K562 (cell line): Measurements from ENCODE around the gene SLAMF8. TPM values are rescaled to one million over a fixed set of nuclear protein-coding genes. Genes with fewer than 3 reads are reported as not detected.

ENCODE experiments used
- CTBP1 ChIP-seq: fragments of 450-650 bp; IDR thresholded peaks from 2 replicates; pipeline ENCODE4 v1.6.1; 2016; ENCODE audit warnings: borderline replicate concordance
- HNRNPLL ChIP-seq: fragments of 200-400 bp; formaldehyde crosslinking; IDR thresholded peaks from 2 replicates; pipeline ENCODE4 v1.6.1; 2017; ENCODE audit warnings: low read length, low read depth, mild to moderate bottlenecking; ENCODE audit not compliant: poor library complexity, severe bottlenecking
- NRF1 ChIP-seq, 2 experiments: fragments of 450-650 bp; IDR thresholded peaks in 1 of 2; conservative IDR thresholded peaks in 1 of 2; 2 replicates each; pipeline ENCODE4 v1.6.1; 2014; ENCODE audit warnings: mild to moderate bottlenecking in 2 of 2
- SMC3 ChIP-seq: conservative IDR thresholded peaks from 2 replicates; pipeline ENCODE4 v1.6.1; 2011; ENCODE audit warnings: low read depth, low read length, improper control_type of control experiment; ENCODE audit not compliant: insufficient read depth
- ZNF584 ChIP-seq: fragments of 200-800 bp; sonication (Bioruptor generic); IDR thresholded peaks from 2 replicates; pipeline ENCODE4 v1.6.1; 2016; ENCODE audit warnings: low read depth, mild to moderate bottlenecking, missing genetic modification characterization, missing compliant biosample characterization
- polyA plus RNA-seq, 8 experiments: library from polyadenylated mRNA; depleted of rRNA in 4 of 8; stranded (reverse) in 5 of 8; unstranded in 3 of 8; fragments of >200 nt; fragmentation: Nextera tagmentation in 2 of 8; fragmentation: Illumina TruSeq in 1 of 8; extraction: Ambion mirVana in 2 of 8; extraction: Trizol in 1 of 8; gene quantifications; 2 replicates each; pipeline versions ENCODE4 v1.2.1 to v1.2.3, GENCODE V29; 2011 to 2014; ENCODE audit warnings: inconsistent platforms in 1 of 8, missing spikeins in 1 of 8
- total RNA-seq, 7 experiments: library from RNA; depleted of rRNA in 6 of 7; stranded (reverse); fragments of >200 nt in 6 of 7; fragmentation: Illumina TruSeq in 2 of 7; extraction: Trizol in 2 of 7; gene quantifications; 2 replicates each; pipeline versions ENCODE4 v1.2.1 to v1.2.3, GENCODE V29; 2011 to 2021; ENCODE audit warnings: low replicate concordance in 1 of 7
- TF ChIP-seq, protein P1 (sequence below), 2 experiments: fragments of 450-650 bp; formaldehyde crosslinking in 1 of 2; IDR thresholded peaks; 2 replicates each; pipeline versions ENCODE4 v1.4.0 to v1.6.1; 2014 to 2020; ENCODE audit warnings: mild to moderate bottlenecking in 2 of 2, borderline replicate concordance in 1 of 2, low read depth in 1 of 2
- TF ChIP-seq, protein P2 (sequence below), 3 experiments: IDR thresholded peaks in 2 of 3; conservative IDR thresholded peaks in 1 of 3; 2 replicates each; pipeline ENCODE4 v1.5.1; 2011 to 2012; ENCODE audit warnings: low read length in 3 of 3, mild to moderate bottlenecking in 3 of 3, control low read depth in 2 of 3, improper control_type of control experiment in 1 of 3, inconsistent platforms in 1 of 3, low read depth in 1 of 3, mixed read lengths in 1 of 3, moderate library complexity in 1 of 3; ENCODE audit not compliant: insufficient read depth in 2 of 3
- TF ChIP-seq, protein P3 (sequence below): fragments of 450-650 bp; formaldehyde crosslinking; IDR thresholded peaks from 2 replicates; pipeline ENCODE4 v1.4.0; 2020; ENCODE audit warnings: mild to moderate bottlenecking, moderate library complexity
- TF ChIP-seq, protein P4 (sequence below): IDR thresholded peaks from 2 replicates; pipeline ENCODE4 v1.6.1; 2011; ENCODE audit warnings: borderline replicate concordance, low read depth, mild to moderate bottlenecking, moderate library complexity, low read length; ENCODE audit not compliant: insufficient read depth, poor library complexity, severe bottlenecking

The SLAMF8 gene
- total and polyA plus RNA-seq, 9 of the 15 experiments (the other 6 are each of a cell fraction or from before 2014, with no cell fraction given), result not detected

DNA sequence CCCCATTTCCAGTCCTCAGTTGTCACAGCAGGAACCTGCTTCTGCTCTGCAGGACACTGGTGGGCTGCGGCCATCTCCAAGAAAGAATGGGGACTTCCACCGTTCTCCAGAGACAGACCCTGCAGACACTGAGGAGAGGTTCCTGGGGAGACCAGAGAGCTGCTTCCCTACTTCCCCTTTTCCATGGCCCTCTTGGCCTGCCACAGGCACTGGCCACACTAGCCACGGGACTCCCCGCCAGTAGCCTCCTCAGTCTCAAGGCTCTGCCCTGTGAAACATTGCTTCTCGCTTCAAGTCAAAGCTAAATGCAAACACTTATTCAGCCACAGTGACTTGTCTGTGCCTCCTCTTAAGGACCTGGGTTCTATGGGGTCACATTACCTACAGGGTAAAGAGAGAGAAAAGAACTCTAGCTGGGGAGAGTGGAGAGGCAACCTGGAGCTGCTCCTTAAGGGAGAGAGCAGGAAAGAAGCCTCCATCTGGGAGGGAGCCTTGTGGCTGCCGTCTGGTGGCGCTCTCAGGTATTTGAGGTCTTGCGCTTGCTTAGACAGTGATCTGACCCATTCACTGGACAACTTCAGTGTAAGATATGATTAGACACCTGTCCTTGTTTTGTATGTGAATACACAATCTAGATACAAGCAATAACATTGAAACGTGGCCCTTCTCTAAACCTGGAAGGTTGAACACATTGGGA, 5.4 kb upstream of the SLAMF8 start (continued):
- TF ChIP-seq, protein P1, sequence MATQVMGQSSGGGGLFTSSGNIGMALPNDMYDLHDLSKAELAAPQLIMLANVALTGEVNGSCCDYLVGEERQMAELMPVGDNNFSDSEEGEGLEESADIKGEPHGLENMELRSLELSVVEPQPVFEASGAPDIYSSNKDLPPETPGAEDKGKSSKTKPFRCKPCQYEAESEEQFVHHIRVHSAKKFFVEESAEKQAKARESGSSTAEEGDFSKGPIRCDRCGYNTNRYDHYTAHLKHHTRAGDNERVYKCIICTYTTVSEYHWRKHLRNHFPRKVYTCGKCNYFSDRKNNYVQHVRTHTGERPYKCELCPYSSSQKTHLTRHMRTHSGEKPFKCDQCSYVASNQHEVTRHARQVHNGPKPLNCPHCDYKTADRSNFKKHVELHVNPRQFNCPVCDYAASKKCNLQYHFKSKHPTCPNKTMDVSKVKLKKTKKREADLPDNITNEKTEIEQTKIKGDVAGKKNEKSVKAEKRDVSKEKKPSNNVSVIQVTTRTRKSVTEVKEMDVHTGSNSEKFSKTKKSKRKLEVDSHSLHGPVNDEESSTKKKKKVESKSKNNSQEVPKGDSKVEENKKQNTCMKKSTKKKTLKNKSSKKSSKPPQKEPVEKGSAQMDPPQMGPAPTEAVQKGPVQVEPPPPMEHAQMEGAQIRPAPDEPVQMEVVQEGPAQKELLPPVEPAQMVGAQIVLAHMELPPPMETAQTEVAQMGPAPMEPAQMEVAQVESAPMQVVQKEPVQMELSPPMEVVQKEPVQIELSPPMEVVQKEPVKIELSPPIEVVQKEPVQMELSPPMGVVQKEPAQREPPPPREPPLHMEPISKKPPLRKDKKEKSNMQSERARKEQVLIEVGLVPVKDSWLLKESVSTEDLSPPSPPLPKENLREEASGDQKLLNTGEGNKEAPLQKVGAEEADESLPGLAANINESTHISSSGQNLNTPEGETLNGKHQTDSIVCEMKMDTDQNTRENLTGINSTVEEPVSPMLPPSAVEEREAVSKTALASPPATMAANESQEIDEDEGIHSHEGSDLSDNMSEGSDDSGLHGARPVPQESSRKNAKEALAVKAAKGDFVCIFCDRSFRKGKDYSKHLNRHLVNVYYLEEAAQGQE (IDR thresholded peaks at IDR 0.05; ENCODE audit: borderline replicate concordance), result peak; percentile 50; the same call in 1 of the 2 replicates
- TF ChIP-seq, protein P1 (CRISPR knock-in tag; IDR thresholded peaks at IDR 0.05; ENCODE audit: low read depth), result no peak
- TF ChIP-seq CTBP1 (peak; percentile 21; the same call in 1 of the 2 replicates), NRF1 (conservative IDR thresholded peaks at IDR 0.05 in 1 of 2, IDR thresholded peaks at IDR 0.05 in 1 of 2) (peak in 1 of 2 experiments; percentile 57; a peak in 2 of 4 replicates), HNRNPLL (no peak), SMC3 (peak; percentile 76), ZNF584 (CRISPR knock-in tag) (no peak)
- TF ChIP-seq, protein P2, sequence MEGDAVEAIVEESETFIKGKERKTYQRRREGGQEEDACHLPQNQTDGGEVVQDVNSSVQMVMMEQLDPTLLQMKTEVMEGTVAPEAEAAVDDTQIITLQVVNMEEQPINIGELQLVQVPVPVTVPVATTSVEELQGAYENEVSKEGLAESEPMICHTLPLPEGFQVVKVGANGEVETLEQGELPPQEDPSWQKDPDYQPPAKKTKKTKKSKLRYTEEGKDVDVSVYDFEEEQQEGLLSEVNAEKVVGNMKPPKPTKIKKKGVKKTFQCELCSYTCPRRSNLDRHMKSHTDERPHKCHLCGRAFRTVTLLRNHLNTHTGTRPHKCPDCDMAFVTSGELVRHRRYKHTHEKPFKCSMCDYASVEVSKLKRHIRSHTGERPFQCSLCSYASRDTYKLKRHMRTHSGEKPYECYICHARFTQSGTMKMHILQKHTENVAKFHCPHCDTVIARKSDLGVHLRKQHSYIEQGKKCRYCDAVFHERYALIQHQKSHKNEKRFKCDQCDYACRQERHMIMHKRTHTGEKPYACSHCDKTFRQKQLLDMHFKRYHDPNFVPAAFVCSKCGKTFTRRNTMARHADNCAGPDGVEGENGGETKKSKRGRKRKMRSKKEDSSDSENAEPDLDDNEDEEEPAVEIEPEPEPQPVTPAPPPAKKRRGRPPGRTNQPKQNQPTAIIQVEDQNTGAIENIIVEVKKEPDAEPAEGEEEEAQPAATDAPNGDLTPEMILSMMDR (IDR thresholded peaks at IDR 0.05 in 2 of 3, conservative IDR thresholded peaks at IDR 0.05 in 1 of 3; ENCODE audit: insufficient read depth in 2 of 3, low read depth in 1 of 3, low read length in 3 of 3), result peak; percentile 71 to 82 (median 76)
- TF ChIP-seq, protein P3, sequence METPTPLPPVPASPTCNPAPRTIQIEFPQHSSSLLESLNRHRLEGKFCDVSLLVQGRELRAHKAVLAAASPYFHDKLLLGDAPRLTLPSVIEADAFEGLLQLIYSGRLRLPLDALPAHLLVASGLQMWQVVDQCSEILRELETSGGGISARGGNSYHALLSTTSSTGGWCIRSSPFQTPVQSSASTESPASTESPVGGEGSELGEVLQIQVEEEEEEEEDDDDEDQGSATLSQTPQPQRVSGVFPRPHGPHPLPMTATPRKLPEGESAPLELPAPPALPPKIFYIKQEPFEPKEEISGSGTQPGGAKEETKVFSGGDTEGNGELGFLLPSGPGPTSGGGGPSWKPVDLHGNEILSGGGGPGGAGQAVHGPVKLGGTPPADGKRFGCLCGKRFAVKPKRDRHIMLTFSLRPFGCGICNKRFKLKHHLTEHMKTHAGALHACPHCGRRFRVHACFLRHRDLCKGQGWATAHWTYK (CRISPR knock-in tag), result peak; percentile 90
- TF ChIP-seq, protein P4, sequence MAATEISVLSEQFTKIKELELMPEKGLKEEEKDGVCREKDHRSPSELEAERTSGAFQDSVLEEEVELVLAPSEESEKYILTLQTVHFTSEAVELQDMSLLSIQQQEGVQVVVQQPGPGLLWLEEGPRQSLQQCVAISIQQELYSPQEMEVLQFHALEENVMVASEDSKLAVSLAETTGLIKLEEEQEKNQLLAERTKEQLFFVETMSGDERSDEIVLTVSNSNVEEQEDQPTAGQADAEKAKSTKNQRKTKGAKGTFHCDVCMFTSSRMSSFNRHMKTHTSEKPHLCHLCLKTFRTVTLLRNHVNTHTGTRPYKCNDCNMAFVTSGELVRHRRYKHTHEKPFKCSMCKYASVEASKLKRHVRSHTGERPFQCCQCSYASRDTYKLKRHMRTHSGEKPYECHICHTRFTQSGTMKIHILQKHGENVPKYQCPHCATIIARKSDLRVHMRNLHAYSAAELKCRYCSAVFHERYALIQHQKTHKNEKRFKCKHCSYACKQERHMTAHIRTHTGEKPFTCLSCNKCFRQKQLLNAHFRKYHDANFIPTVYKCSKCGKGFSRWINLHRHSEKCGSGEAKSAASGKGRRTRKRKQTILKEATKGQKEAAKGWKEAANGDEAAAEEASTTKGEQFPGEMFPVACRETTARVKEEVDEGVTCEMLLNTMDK, result peak; percentile 7
